Stimulated activated CD4-positive, alpha-beta T cell treated with anti-CD3 and anti-CD28 coated beads, Interleukin-12 subunit alpha, Interleukin-12 subunit beta, amount 100 ng/mL, for 24 hours (primary cell): Measurements from ENCODE around the gene CD7.

Experiments
- DNase-seq, 2 experiments: peaks; one replicate each; pipeline ENCODE4 v3.0.0-alpha.2; 2020; ENCODE audit warnings: low read depth in 2 of 2

The CD7 gene

DNA sequence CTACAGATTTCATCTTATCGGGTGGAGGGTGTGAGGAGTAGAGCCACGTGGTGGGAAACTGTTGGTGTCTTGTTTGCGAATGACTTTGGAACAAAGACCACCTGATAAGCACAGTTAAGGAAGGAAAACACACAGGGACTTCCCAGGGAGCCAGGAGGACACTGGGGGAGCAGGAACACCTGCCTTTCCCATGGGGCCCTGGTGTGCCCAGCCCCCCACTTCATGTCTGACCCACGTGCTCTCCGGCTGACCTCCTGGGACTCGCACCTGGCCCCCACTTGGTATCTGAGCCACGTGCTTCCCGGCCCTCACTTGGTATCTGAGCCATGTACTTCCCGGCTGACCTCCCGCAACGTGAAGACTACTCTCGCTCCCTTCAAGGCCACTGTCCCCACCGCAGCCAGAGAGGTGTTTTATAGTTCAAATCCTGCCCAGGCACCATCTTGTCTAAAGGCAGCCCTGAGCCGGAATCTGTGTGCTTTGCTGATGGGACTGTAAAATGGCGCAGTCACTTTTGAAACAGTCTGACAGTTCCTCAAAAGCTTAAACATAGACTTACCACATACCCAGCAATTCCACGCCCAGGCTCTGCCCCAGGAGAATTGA lies 38.5 kb downstream of the CD7 start:
- DNase-seq, result no peak

DNA sequence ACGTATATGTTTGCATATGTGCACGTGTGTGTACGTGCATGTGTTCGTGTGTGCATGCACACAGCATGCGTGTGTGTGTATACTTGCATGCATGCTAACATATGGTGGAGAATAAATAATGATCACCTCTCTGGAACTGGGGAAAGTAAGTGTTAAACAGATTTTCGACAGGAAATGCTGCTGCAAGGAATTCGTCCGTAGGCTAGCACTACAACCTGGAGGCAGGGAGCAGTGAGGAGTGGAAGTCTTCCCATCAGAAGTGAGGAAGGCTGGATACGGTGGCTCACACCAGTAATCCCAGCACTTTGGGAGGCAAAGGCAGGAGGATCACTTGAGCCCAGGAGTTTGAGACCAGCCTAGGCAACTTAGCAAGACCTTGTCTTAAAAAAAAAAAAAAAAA lies 39.1 kb downstream of the CD7 start:
- no peak for DNase-seq

DNA sequence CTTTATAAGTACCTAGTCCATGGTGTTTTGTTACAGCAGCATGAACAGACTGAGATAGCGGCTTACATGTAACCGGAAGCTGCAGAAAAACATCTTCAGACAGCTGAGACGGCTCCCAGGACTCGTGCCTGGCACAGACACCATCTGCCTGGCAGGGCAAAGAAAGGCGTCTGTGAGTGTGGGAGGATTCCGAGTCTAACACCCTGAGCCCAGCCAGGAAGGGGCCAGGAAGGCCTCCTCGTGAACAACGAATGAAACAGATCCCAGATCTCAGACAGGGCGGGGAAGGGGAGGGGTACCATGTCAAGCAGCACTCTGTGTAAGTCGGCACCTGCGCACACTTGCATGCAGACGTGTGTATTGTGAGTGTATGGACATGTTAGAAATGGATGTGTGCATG lies 39.6 kb downstream of the CD7 start:
- DNase-seq, result no peak

DNA sequence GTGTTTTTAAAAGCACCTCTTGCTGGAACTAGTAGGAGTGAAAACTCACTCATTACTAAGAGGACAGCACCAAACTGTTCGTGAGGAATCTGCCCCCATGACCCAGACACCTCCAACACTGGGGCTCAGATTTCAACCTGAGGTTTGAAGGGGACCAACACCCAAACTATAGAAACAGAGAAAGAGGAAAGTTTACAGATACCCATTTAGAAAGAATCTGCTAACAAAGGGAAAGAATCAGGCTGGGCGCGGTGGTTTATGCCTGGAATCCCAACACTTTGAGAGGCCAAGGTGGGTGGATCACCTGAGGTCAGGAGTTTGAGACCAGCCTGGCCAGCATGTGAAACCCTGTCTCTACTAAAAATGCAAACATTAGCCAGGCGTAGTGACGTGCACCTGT lies 40.5 kb downstream of the CD7 start:
- no peak for DNase-seq

DNA sequence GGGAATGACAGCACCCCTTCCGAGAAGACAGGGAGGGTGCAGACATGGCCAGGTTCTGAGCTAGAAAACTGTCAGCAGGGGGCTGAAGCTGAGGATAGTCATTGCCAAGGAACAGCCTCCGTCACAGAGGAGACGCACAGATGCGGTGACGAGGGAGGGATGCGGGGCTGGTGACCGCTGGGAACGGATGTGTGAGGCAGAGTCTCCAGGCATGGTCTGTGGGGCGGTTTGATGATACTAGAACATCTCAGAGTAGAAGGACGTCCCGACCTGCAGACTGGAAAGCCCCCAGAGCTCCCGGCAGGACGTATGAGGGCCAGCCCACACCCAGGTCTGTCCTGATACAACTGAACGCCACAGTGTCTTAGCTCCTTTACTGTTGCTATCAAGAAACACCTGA lies 42.1 kb downstream of the CD7 start:
- no peak for DNase-seq

DNA sequence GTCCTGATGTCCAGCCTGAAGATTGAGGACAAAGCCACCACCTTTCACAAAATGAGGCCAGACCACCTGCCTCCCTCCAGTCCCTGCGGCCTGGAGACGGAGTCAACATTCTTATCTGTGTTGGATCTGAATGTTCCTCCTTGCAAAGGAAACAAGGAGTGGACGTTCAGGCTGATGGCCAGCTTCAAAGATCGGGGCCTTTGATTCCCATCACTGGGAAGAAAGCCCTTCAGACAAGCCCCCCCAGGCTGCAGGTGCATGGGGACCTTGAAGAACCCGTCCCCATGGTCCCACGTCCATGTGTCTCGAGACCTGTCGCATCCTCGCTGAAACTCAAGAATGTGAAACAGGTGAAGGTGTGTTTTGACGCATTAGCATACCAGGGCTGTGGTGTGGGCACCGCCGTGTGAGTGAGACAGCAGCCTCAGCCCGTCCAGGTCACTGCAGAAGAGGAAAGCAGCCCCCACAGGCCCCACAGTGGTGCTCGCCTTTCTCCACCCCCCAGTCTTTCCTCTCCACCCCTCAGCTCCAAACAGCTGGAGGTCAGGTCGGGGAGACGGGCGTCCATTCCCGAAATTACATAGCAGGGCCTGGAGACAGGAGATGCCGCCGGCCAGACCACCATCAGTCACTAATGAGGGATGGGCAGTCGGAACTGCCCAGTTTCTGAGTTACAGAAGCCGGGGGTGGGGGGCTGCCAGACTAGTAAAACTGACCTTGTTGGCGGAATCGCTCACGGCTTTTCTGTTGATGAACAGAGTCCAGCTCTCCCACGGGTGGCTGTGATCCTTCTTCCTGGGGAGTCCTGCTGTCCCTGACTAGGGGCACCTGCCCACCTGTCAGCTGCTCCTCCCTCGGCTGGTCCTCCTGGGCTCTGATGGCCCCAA lies 43.0 kb downstream of the CD7 start:
- no peak for DNase-seq

DNA sequence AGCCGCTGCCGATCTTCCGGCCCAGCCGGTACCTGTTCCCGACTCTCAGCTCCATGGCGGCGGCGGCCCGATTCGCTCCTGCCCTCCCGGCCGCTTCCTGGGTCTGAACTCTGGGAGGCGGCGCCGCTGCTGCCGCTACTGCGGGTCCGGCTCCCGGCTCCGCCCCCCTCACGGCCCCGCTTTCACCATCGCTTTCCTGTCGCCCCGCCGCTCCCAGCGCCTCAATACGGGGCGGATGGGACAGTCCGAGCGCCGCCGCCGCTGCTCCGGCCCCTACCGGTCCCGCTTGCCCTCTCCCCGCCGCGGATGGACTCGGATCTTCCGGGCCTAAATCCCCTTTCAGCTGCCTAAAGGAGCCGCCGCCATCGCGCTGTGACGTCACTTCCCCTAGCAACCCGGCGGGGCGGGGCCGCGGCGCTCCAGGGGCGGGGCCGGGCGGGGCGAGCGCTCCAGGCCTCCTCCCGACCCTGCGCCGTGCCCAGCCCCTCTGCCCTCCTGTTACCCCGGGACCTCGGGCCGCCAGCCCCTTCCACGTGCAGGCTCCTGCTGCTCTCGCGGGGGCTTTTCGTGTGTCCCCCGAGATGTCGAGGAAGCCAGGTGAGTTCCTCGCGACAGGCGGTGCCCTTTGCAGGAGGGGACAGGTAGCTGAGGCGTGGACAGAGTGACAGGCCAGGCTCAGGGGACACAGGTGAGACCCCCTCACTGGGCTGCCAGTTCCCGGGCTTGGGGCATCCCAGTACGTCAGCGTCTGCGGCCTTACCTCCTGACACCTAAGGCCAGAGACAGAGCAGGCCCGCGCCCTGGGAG lies 43.9 kb downstream of the CD7 start, which contains the start of gene CSNK1D:
Gene CSNK1D (minus strand): TSS at position 374 of the 807 bp plus-strand sequence. CDS start 319 bp downstream, at position 55.
- DNase-seq, result peak; percentile 85 to 90

DNA sequence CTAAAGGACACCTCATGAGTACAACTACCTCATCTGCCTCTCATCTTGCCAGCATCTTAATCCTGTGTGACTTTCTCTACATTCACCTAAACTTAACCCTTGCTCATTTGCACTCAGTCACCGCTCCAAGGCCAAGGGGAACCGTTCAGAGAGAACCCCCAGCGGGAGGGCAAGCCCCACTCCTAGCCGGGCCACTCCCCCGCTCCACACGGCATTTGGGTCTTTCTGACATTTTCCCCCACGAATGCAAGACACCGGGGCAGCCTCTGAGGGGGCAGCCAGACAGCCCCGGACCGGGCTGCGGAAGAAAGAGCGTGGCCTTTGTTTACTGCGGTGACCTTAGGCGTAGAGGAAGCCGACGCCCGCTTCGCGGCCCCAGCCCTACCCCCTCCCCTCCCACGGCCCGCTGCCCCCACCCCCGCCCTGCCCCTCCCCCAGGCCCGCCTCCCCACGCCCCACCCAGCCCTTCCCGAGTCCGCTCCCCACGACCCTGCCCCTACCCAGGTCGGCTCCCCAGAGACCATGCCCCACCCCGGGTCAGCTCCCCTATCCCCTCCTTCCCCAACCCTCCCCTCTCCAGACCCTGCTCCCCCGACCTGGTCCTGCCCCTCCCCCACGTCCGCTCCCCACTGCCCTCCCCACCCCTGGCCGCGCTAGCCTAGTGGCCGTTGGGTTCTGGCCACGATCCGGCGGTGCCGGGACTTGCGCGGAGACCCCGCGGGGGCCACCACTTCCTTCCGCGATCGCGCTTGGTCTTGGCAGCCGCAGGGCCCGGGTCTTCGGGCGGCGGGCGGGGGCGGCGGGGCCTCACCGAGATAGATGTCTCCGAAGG lies 44.7 kb downstream of the CD7 start:
- DNase-seq, result peak in 1 of 2 experiments; percentile 26

DNA sequence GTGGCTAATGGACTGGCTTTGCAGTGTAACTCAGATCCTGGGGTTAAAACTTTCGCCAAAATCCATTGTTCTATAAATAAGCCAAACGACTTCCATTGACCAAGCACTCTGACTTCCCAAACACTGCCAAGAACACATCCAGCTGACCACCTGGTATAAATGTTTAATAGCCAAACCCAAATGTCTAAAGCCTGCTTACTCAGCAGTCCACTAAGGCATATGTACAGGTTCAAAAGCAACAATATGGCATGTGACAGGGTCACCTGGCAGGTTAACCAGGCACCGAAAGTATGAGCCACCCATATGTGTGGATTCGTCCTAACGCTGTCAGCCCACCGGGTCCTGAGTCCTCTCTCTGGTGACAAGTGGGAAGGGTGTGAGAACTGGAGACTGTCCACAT lies 46.0 kb downstream of the CD7 start:
- no peak for DNase-seq

DNA sequence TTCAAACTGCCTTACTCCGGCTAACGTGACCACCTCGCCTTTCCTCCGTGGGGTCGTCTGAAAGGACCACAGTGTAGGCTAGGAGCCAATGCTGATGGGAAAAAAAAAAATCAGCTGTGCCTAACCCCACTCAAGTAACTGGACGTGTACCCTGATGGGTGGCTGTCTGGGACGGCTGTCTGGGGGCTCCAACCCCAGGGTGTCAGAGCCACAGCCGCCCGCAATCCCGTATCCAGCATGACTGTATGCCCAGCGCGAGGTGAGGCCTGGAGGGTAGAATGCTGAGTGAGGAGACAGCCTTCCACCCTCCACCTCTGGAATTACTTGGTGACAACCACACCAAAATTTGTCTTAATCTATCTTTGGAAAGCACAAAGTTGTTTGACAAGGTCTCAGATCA lies 46.8 kb downstream of the CD7 start:
- no peak for DNase-seq

DNA sequence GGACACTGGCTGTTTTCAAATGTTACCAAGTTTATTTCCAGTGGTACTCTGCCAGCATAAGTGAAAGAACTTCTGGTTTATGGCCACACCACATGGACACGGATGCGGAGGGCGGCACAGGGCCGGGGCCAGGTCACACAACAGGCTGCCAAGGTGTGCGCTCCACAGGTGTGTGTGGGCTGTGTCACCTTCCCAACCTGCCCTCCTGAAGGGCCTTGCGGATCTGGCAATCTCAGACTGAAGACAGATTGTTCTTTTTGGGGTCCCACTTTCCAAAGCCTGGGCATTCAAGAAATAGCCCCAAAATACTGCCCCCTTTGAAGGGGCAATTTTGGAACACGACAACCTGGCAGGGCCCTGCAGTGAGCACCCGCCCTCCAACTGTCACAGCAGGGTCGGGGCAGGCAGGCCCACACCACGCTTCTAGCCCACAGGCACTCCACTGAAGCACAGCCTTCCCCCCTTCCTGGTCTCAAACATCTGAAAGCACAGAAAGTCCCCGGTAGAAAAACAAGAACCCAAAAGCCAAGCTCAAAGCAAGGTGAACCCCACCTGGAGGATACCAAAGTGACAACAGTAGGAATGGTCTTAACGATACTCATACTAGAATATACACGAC lies 47.4 kb downstream of the CD7 start:
- DNase-seq, result no peak

DNA sequence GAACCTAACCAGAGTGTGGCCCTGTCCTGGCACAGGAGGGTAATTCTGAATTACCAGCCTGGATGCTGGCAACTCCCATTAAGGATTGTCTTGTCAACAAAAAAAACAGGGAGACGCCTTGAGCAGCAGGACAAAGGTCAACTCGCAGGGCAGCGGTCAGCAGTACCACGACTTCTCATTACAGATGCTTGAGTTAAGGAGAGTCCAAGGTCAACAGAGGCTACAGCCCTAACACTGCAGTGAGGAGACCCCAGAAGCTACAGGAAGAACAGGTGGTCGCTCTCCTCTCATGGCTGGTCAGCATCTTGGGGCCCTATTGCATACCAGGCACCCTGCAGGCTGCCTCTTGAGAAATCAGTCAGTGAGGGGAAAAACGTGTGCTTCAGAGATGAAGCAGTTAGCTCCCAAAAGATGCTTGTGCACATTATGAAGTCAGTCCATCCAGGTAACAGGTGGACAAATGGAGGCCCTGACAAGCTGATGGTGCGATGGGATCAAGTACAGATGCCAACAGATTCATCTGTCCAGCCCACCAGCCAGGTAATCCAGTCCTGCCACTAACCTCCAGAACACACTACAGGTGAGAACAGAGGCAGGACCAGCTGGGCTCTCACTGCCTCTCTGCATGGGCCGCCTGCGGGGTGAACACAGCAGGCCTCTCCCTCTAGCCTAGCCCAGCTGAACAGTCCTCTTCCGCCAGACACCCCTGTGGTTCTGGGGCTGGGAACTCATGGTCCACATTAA lies 48.1 kb downstream of the CD7 start:
- DNase-seq, result no peak

DNA sequence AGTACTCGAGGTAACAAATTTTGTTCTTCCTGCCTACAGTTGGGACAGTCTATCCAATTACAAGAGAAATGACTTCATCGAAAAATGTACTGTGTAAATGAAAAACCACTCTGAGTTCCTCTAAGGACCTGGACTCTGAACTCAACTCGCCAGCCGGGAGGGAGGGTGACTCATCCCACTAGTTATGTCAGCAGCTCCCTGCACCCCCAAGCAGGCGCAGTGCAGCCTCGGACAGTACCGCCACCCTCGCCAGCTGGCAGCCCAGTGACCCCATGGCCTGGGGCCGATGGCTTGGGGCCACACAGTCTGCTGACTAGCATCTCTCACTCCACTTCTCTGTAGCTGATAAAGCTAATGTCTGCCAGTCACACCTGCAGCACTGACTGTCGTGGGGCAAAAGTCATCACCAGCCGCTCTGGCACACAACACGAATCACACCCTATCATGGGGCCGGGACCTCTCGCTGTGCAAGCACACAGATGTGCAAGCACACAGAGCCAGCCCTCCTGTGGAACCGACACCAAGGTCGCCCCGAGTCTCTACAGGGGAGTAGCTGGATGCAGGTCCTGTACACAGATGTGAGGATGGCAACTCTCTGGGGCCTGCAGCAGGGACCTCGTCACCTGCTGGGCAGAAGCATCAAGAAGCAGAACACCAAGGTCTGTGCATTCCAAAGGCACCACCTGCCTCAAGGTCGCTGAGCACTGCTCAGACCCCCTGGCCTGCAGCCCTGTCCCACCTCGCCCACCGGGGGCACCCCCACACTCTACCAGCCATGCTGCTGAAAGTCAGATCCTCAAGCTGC lies 49.6 kb downstream of the CD7 start:
- DNase-seq, result no peak

DNA sequence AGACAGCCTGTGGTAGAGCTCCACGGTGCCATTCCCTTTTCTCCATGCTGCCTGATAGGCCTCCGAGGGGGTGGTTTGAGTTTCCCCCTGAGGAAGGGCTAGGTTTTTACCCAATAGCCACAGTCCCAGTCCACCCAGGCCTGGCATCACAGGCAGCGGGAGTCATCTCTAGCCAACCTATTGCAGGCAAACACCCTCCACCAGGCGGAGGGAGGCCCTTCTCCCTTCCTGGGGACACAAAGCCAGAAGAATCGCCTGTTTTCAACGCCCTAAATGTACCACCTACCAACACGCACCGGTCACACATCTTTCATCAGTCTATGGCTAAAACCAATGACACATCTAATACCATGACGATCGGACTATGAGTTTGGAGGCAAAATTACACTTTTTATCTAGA lies 51.3 kb downstream of the CD7 start:
- no peak for DNase-seq
